Prostate gland (tissue), 2 donors: Measurements from ENCODE around the gene TAS2R46. TPM values are rescaled to one million over a fixed set of nuclear protein-coding genes. Genes with fewer than 3 reads are reported as not detected.
"Not testable (repeated sequence)": the region's sequence is repeated elsewhere in the genome, so short reads cannot be mapped to it uniquely, and the experiment has no call there.

Experiments
- DNase-seq: peaks from one replicate; pipeline ENCODE4 v3.0.0-alpha.2; 2019; ENCODE audit warnings: low spot score
- H3K27ac ChIP-seq, 2 donors: fragments of 200-600 bp; sonication (generic); 2 replicates each; pipeline ENCODE4 v1.5.1; 2017 to 2019
- H3K27me3 ChIP-seq: fragments of 200-600 bp; sonication (generic); replicated peaks from 2 replicates; pipeline ENCODE4 v1.5.1; 2019; ENCODE audit not compliant: insufficient read depth
- H3K36me3 ChIP-seq, 2 donors: fragments of 200-600 bp; sonication (generic); 1 replicate in 1 of 2; 2 replicates in 1 of 2; pipeline versions ENCODE4 v1.5.1 to v1.8.1; 2017 to 2019
- H3K4me1 ChIP-seq: fragments of 200-600 bp; sonication (generic); replicated peaks from 2 replicates; pipeline ENCODE4 v1.5.1; 2019
- H3K4me3 ChIP-seq, 2 donors: fragments of 200-600 bp; sonication (generic); 2 replicates each; pipeline ENCODE4 v1.5.1; 2017 to 2019
- H3K9me3 ChIP-seq: fragments of 200-600 bp; sonication (generic); 2 replicates; pipeline ENCODE4 v1.5.1; 2017
- POLR2A ChIP-seq: fragments of 450-650 bp; IDR thresholded peaks from one replicate; pipeline ENCODE4 v1.6.1; 2016; ENCODE audit warnings: antibody characterized with exemption, mild to moderate bottlenecking
- POLR2AphosphoS5 ChIP-seq: sonication (generic); formaldehyde crosslinking; IDR thresholded peaks from one replicate; pipeline ENCODE4 v1.6.1; 2017; ENCODE audit warnings: antibody characterized with exemption
- WGBS: methylation state at CpG from one replicate; pipeline ENCODE4 v1.1.5; 2018; 5-methylcytosine and 5-hydroxymethylcytosine counted together
- intact Hi-C: fragments of 100-400 bp; cut with DNase I; formaldehyde crosslinking; loops from one replicate; pipeline ENCODE4 v1.14.2; 2022
- total RNA-seq, 2 donors: library from RNA; depleted of rRNA; stranded (reverse); fragments of >200 nt; gene quantifications; one replicate each; pipeline ENCODE4 v1.1.0, GENCODE V29; 2016
- TF ChIP-seq, protein P1 (sequence below), 4 experiments: fragments of 200-600 bp in 2 of 4; fragments of 450-650 bp in 2 of 4; sonication (generic) in 2 of 4; IDR thresholded peaks; 1 replicate in 3 of 4; 2 replicates in 1 of 4; pipeline ENCODE4 v1.5.1; 2016 to 2019; ENCODE audit warnings: antibody characterized with exemption in 4 of 4, mild to moderate bottlenecking in 2 of 4, moderate library complexity in 2 of 4

The TAS2R46 gene
- total RNA-seq, 2 donors from 2014 or later = 1.9 to 2.0 TPM

DNA sequence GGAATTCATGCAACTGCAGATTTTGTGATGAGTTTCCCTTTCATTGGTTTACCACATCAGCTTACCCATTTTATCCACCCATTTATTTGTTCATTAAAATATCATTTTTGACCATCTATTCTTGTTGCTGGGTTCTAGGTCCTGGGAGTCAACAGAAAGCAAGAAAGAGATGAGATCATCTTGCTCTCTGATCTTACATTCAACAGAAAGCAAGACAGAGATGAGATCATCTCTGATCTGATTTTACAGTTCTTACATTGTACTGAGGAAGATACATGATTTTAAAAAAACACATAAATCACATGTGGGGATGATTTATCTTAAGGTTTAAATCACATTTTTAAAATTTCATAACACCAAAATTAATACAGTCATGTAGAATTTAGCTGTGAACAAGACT lies 2.3 kb downstream of the TAS2R46 start:
- no peaks in the 10 kb centered on the region for H3K9me3 ChIP-seq
- no peak overlapping the region for H3K27ac ChIP-seq
- intact Hi-C loops = no loop called here
- no peaks in the 10 kb centered on the region for H3K36me3 ChIP-seq
- TF ChIP-seq, protein P1, sequence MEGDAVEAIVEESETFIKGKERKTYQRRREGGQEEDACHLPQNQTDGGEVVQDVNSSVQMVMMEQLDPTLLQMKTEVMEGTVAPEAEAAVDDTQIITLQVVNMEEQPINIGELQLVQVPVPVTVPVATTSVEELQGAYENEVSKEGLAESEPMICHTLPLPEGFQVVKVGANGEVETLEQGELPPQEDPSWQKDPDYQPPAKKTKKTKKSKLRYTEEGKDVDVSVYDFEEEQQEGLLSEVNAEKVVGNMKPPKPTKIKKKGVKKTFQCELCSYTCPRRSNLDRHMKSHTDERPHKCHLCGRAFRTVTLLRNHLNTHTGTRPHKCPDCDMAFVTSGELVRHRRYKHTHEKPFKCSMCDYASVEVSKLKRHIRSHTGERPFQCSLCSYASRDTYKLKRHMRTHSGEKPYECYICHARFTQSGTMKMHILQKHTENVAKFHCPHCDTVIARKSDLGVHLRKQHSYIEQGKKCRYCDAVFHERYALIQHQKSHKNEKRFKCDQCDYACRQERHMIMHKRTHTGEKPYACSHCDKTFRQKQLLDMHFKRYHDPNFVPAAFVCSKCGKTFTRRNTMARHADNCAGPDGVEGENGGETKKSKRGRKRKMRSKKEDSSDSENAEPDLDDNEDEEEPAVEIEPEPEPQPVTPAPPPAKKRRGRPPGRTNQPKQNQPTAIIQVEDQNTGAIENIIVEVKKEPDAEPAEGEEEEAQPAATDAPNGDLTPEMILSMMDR (IDR thresholded peaks at IDR 0.05) = no peak
- TF ChIP-seq POLR2A (no peak), POLR2AphosphoS5 (no peak)
- H3K4me3 ChIP-seq = no peak overlapping the region
- H3K27me3 ChIP-seq = no peaks in the 10 kb centered on the region
- no peaks in the 10 kb centered on the region for H3K4me1 ChIP-seq
- DNase-seq = no peak

DNA sequence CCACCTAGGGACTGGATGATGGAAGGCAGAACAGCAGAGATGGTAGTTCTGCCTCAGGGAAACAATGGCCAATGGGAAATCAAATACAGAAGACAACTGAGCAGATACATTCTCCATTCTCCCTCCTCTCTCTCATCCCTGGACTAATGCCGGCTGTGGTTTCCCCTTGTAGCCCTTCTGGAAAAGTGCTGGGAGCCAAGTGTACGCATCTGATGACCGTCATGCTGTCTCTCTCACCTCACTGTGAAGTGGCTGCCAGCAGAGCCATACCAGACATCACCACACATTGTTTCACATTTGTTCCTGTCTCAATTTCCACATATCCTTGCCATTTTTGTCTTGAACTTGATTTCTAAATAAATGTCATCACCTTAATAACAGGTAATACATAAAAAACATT lies 3.1 kb downstream of the TAS2R46 start:
- 95% methylated on average over 3 of the region's 3 CpGs for WGBS
- Histone ChIP-seq H3K4me3 (no peak overlapping the region), H3K27ac (no peak overlapping the region), H3K9me3 (no peaks in the 10 kb centered on the region), H3K4me1 (no peaks in the 10 kb centered on the region), H3K27me3 (no peaks in the 10 kb centered on the region), H3K36me3 (no peaks in the 10 kb centered on the region)
- TF ChIP-seq, protein P1 (IDR thresholded peaks at IDR 0.05) = no peak
- DNase-seq = no peak
- intact Hi-C loops = no loop called here

DNA sequence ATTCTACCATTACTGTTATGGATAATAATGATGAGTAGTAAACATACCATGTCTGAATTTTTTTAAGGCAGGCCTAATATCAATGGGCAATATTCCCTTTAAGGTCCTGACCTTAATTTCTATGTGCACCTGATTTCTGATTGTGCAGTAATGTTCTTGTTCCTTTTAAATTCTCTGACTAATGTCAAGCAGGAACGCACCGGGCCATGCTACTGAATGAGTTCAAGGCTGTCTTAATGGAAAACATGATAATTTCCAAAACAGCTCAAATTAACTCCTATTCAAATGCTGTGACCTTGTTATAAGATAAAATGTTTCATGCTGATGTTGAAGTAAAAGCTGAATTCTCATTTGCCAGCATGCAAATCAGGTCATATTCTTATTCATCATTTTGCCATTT lies 6.8 kb downstream of the TAS2R46 start:
- WGBS = 96% methylated on average over 2 of the region's 2 CpGs
- H3K36me3 ChIP-seq = no peaks in the 10 kb centered on the region
- TF ChIP-seq, protein P1 (IDR thresholded peaks at IDR 0.05) = no peak
- TF ChIP-seq POLR2AphosphoS5 = no peak
- TF ChIP-seq POLR2A = no peak

DNA sequence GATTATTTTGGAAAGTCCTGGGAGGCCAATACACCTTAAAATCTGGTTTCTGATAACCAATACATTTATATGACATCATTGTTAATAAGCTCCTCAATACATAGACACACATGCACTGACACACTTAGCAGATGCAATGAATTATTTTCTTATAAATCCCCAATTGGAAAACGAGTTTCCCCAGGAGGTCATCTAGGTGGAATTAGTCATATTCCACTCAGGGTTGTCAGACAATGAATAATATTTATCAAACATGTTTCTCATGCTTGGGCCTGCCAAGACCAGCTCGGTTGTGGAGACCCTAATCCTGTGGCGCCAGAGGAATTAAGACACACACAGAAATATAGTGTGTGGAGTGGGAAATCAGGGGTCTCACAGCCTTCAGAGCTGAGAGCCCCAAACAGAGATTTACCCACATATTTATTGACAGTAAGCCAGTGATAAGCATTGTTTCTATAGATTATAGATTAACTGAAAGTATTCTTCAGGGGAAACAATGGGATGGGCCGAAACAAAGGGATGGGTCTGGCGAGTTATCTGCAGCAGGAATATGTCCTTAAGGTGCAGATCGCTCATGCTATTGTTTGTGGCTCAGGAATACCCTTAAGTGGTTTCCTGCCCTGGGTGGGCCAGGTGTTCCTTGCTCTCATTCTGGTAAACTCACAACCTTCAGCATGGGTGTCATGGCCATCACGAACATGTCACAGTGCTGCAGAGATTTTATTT lies 12.1 kb downstream of the TAS2R46 start:
- 96% methylated on average over 7 of the region's 7 CpGs for WGBS
- intact Hi-C loops, H3K4me3 ChIP-seq, H3K9me3 ChIP-seq, H3K27me3 ChIP-seq, H3K4me1 ChIP-seq, H3K27ac ChIP-seq, H3K36me3 ChIP-seq, DNase-seq: not testable (repeated sequence)

More for the DNA sequence above, 6.8 kb downstream of the TAS2R46 start:
- Histone ChIP-seq H3K9me3 (no peaks in the 10 kb centered on the region), H3K4me1 (no peaks in the 10 kb centered on the region), H3K4me3 (no peak overlapping the region), H3K27ac (no peak overlapping the region), H3K27me3 (no peaks in the 10 kb centered on the region)
- no peak for DNase-seq
- intact Hi-C loops = no loop called here

DNA sequence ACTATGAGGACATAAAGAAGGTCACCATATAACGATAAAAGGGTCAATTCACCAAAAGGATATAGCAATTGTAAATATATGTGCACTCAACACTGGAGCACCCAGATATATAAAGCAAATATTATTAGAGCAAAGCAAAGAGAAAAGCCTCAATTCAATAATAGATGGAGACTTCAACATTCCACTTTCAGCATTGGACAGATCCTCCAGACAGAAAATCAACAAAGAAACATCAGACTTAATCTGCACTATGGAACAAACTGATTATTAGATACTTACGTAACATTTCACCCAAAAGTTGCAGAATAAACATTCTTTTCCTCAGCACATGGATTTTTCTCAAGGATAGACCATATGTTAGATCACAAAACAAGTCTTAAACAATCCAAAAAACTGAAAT lies 20.7 kb downstream of the TAS2R46 start:
- DNase-seq, intact Hi-C loops, H3K27me3 ChIP-seq, H3K4me3 ChIP-seq, H3K4me1 ChIP-seq, H3K9me3 ChIP-seq, H3K27ac ChIP-seq, H3K36me3 ChIP-seq: not testable (repeated sequence)
- WGBS = 97% methylated on average over 2 of the region's 2 CpGs

DNA sequence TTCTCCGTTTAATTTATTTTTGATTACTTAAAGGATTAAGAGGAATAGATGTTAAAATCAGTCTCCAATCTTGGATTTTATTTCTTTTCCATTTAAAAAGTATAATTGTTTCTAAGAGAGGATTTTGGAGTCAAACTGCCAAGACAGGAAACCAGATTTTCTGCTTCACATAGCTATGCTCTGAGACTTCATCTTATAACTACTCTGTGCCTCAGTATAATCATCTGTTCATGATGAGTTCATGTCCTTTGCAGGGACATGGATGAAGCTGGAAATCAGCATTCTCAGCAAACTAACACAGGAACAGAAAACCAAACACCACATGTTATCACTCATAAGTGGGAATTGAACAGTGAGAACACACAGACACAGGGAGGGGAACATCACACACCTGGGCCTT lies 21.9 kb downstream of the TAS2R46 start:
- TF ChIP-seq POLR2A (no peak), POLR2AphosphoS5 (no peak)
- TF ChIP-seq, protein P1 (IDR thresholded peaks at IDR 0.05) = no peak
- Histone ChIP-seq H3K36me3 (no peaks in the 10 kb centered on the region), H3K9me3 (no peaks in the 10 kb centered on the region), H3K27me3 (no peaks in the 10 kb centered on the region), H3K4me1 (no peaks in the 10 kb centered on the region), H3K27ac (no peak overlapping the region), H3K4me3 (no peak overlapping the region)
- DNase-seq = no peak
- intact Hi-C loops = no loop called here
- 89% methylated on average over 1 of the region's 1 CpG for WGBS
